GM12801 (cell line): ENCODE measurements around the gene VSIG1.

ENCODE experiments used
- CTCF ChIP-seq: IDR thresholded peaks from one replicate; pipeline ENCODE4 v1.5.1; 2011; ENCODE audit warnings: control low read depth; ENCODE audit not compliant: insufficient read length; ENCODE audit errors: extremely low read depth

Gene VSIG1

DNA sequence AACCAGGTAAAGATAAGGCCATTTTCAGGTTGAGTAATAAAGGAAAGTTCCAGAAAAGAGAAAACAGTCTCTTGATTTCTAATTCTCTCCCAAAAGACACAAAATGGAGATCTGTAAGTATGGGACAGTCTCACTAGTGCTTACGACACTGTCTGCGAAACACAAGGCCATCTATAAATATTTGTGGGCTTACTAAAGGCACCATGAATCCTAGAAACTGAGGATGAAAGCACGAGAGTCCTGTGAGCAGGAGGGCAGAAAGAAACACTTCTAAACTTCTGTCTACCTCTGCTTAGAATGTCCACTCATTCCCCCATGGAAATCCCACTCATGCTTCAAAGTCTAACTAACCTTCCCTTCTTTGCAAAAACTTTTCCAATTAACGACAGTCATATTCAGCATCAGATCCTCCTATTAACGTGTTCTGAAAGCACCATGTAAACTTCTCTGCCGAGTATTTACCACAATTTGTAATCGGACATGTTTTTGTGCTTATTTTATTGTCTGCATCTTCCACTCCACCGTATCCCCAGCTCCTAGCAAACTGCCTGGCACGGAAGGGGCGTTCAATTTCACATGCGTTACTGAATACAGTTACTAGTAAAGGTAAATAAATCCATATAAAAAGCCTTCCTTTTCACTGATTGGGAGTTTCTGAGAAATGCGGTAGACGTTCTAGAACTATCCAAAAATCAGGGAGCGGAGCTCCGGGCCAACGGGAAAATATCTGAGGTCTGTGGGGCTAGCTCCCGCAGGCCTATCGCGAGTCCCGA is 45.8 kb downstream of the VSIG1 start:
- no peak for TF ChIP-seq CTCF

- TF ChIP-seq CTCF = no peak
Measured at GRCh38 chrX:108091264-108091877, 46.5 kb downstream of the VSIG1 start, which contains the start of the genes ATG4A and PSMD10. Gene ATG4A (plus strand): TSS chrX:108091778. CDS start chrX:108091827, 49 bp downstream. Gene PSMD10 (minus strand): TSS chrX:108091542. CDS start chrX:108091520, 22 bp downstream.

GRCh38 chrX:108091878-108092291 is 47.0 kb downstream of the VSIG1 start:
- TF ChIP-seq CTCF = no peak

GRCh38 chrX:108097380-108097779 is 52.5 kb downstream of the VSIG1 start:
- TF ChIP-seq CTCF = no peak

- TF ChIP-seq CTCF = no peak
Measured at GRCh38 chrX:108105473-108105872, 60.6 kb downstream of the VSIG1 start.

- TF ChIP-seq CTCF = no peak
Measured at GRCh38 chrX:108114541-108114940, 69.7 kb downstream of the VSIG1 start.

- TF ChIP-seq CTCF = no peak
Measured at GRCh38 chrX:108117988-108118387, 73.1 kb downstream of the VSIG1 start.
